NCI-H510A (cell line): ENCODE results near the gene KCNH1.
"Not testable (repeated sequence)": the region's sequence is repeated elsewhere in the genome, so short reads cannot be mapped to it uniquely, and the experiment has no call there.

Experiments used
- DNase-seq: peaks from one replicate; lab custom pipeline; 2025; lab: John Stamatoyannopoulos, UW

KCNH1 gene

DNA sequence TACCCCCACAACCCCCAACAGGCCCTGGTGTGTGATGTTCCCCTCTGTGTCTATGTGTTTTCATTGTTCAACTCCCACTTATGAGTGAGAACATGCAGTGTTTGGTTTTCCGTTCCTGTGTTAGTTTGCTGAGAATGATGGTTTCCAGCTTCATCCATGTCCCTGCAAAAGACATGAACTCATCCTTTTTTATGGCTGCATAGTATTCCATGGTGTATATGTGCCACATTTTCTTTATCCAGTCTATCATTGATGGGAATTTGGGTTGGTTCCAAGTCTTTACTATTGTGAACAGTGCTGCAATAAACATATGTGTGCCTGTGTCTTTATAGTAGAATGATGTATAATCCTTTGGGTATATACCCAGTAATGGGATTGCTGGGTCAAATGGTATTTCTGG is 122.8 kb downstream of the KCNH1 start:
- DNase-seq: not testable (repeated sequence)

DNA sequence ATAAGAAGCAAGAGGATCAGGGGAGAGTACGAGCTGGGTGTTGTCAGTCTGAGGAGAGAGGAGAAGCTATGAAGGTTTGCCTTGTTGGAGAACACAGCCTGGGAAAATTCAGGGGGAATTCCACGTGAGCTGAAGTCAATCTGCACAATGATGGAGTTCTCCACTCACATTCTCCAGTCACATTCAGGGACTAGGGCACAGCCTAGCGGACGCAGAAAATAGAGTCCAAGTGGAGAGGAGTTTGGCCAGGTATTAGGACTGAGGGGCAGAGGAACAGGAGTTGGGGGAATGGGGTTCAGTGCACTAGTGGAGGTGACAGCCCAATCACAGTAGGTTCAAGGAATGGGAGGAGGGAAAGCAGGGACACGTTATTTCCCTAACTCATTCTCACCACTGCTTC is 124.0 kb downstream of the KCNH1 start:
- no peak for DNase-seq

GRCh38 chr1:211007830-211008229 is 126.1 kb downstream of the KCNH1 start:
- no peak for DNase-seq

GRCh38 chr1:210995931-210996330 is 138.0 kb downstream of the KCNH1 start:
- not testable (repeated sequence) for DNase-seq

GRCh38 chr1:210992837-210993236 is 141.1 kb downstream of the KCNH1 start:
- DNase-seq: no peak

DNA sequence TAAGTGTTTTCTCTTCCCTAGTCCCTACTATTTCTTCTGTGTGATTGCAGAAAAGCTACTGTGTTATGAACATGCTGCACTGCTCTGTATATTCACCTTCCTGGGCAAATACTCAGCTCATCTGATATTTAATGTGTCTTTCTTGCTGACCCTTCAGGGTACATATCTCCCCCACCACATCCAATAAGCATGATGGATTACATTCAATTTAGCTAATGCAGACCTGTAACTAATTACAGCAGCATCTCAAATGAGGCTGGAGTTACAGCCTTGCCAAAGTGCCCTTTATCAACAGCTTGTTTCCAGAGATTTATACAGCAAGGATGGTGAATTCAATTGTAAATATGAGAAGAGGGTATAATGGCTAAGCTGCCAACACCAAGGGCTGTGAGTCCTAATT is 144.0 kb downstream of the KCNH1 start:
- DNase-seq: no peak

DNA sequence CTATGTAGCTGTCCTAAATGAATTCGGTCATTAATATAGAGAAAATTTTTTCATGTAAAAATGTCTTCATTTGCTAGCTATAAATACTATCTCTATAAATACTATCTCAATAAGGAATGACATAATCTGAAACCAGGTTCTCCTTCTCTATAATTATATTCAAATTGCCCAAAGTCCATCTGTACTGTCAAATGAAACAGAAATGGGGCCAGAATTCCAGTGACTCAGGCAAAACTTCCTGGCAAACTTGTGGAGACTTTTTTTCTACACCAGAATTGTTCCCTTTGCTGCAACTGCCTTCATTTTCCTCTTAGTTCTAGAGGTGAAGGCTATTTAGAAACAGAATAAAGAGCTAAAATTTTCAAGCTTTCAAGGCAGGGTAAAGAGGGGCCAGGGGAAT is 152.5 kb downstream of the KCNH1 start:
- DNase-seq: no peak

DNA sequence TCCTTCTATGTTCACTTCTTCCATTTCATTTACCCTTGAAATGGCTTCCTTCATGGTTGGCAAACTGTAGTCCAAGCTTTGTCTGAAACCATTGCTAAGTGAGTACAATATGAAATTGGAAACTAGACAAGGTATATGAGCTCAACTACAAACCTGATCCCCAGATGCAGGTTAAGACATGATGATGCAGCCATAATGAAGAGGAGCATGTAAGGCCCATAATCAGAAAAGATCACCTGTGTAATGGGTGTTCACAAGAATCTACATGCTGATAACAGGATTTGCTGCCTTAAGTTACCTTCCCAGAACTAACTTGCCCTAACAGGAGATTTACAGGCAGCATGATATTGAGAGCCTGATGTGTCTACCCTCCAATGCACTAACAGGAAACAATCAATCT is 153.9 kb downstream of the KCNH1 start:
- no peak for DNase-seq

GRCh38 chr1:210978974-210979354 is 155.0 kb downstream of the KCNH1 start:
- DNase-seq: no peak

GRCh38 chr1:210978316-210978973 is 155.5 kb downstream of the KCNH1 start:
- no peak for DNase-seq

DNA sequence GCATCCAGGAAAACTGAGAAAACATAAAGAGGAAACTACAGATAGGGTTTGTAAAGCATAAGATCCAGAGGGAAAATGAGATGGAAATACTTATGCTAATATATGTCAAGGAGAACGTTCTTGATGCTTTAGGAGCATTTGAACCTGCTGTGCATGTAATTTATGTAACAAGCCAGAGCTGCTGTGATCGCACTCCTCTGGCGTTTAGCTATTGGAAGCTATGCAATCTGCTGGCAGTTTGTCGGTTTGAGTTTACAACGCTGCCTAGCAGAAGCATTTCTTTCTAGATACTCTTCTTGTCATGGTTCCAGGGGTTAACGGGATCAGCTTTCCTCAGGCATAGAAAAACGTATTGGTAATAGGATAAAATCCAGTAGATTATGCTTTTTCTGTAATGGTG is 182.7 kb downstream of the KCNH1 start:
- no peak for DNase-seq

- not testable (repeated sequence) for DNase-seq
Measured at GRCh38 chr1:210949940-210950546, 183.9 kb downstream of the KCNH1 start.

DNA sequence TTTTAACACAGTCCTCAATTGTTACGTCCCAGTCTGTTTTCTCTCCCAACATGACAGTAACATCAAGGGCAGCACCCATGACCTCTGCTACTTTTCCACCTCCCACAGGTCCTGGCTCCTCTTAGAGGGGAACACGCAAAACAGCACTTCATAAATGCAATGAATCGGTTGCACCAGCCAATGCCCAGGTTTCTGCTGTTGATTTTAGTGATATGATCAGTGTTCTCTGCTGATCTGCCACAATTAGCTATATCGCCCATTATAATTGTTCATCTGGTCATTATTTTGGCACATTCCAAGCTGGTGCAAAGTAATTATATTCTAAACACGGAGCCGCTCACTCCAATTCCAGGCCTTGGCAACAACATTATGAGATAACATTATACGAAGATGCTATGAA is 184.5 kb downstream of the KCNH1 start:
- no peak for DNase-seq

DNA sequence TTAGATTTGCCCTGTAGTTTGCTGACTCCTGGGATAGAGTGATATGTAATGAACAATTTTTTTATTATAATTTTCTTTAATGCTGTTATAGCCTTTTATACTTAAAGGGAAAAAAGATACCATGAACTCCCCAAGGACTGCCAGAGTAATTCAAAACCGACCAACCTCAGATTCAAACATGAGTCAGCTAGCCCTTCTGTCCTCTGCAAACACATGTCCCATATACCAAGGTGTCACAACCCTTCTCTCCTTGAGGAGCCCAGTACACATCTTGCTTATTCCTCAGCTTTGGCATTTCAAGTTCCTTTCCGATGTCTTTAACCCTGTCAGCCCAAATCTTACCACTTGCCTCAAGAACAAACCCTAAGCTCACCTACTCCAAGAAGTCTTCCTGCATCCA is 184.9 kb downstream of the KCNH1 start:
- no peak for DNase-seq

- no peak for DNase-seq
Measured at GRCh38 chr1:210944252-210944651, 189.7 kb downstream of the KCNH1 start.

- DNase-seq: no peak
Measured at GRCh38 chr1:210942513-210942912, 191.4 kb downstream of the KCNH1 start.

- no peak for DNase-seq
Measured at GRCh38 chr1:210940081-210940617, 193.8 kb downstream of the KCNH1 start.

- DNase-seq: no peak
Measured at GRCh38 chr1:210938416-210938925, 195.5 kb downstream of the KCNH1 start.

GRCh38 chr1:210937846-210938245 is 196.1 kb downstream of the KCNH1 start:
- DNase-seq: no peak

- no peak for DNase-seq
Measured at GRCh38 chr1:210935905-210936304, 198.0 kb downstream of the KCNH1 start.

GRCh38 chr1:210932104-210932503 is 201.8 kb downstream of the KCNH1 start:
- DNase-seq: no peak

GRCh38 chr1:210922666-210923065 is 211.3 kb downstream of the KCNH1 start:
- DNase-seq: no peak
